Right lobe of liver (tissue), 6 donors: ENCODE data around the gene CERS6. TPM values are rescaled to one million over a fixed set of nuclear protein-coding genes. Genes with fewer than 3 reads are reported as not detected.

ENCODE experiments used
- ATAC-seq, 4 donors: fragments of 200-7000 bp; cut with Tn5 transposase; one replicate each; pipeline ENCODE4 v1.9.1; 2020; ENCODE audit warnings: mild to moderate bottlenecking in 4 of 4, moderate library complexity in 4 of 4
- DNase-seq, 3 donors: peaks; one replicate each; pipeline ENCODE4 v3.0.0-alpha.2; 2020
- H3K27ac ChIP-seq, 3 donors: fragments of 200-600 bp; one replicate each; pipeline ENCODE4 v1.8.0; 2022
- H3K27me3 ChIP-seq, 2 donors: fragments of 200-600 bp; one replicate each; pipeline ENCODE4 v1.8.0; 2022
- H3K36me3 ChIP-seq, 4 donors: fragments of 200-600 bp; sonication (generic) in 1 of 4; one replicate each; pipeline versions ENCODE4 v1.5.1 to v1.8.0; 2017 to 2022; ENCODE audit warnings: control low read depth in 1 of 4
- H3K4me1 ChIP-seq, 4 donors: fragments of 200-600 bp; sonication (generic) in 1 of 4; one replicate each; pipeline versions ENCODE4 v1.5.1 to v1.8.0; 2017 to 2022; ENCODE audit warnings: control low read depth in 1 of 4
- H3K4me3 ChIP-seq, 3 donors: fragments of 200-600 bp; one replicate each; pipeline ENCODE4 v1.8.0; 2022
- H3K9me3 ChIP-seq, 4 donors: fragments of 200-600 bp; sonication (generic) in 1 of 4; one replicate each; pipeline versions ENCODE4 v1.5.1 to v1.8.0; 2017 to 2022; ENCODE audit warnings: control low read depth in 1 of 4
- CTCF ChIP-seq, 4 donors: fragments of 200-600 bp in 3 of 4; fragments of 450-650 bp in 1 of 4; IDR thresholded peaks; one replicate each; pipeline versions ENCODE4 v1.5.1 to v1.8.0; 2016 to 2022; ENCODE audit warnings: antibody characterized with exemption in 4 of 4, mild to moderate bottlenecking in 2 of 4
- POLR2A ChIP-seq: fragments of 450-650 bp; IDR thresholded peaks from one replicate; pipeline ENCODE4 v1.6.1; 2017; ENCODE audit warnings: antibody characterized with exemption, mild to moderate bottlenecking
- WGBS: methylation state at CpG from one replicate; pipeline ENCODE4 v1.1.6; 2018; ENCODE audit warnings: low coverage, low lambda C conversion rate; ENCODE audit not compliant: insufficient coverage; ENCODE audit errors: missing lambda C conversion rate; 5-methylcytosine and 5-hydroxymethylcytosine counted together
- intact Hi-C, 2 donors: fragments of 100-400 bp; cut with DNase I; formaldehyde crosslinking; loops; one replicate each; pipeline versions ENCODE4 v1.11.2 to v1.14.1; 2022
- total RNA-seq, 6 experiments: library from RNA; depleted of rRNA in 2 of 6; stranded (reverse); fragments of >200 nt in 2 of 6; fragmentation: NEBNext Ultra II Directional in 3 of 6; extraction: Animal tissue kit (Norgen Biotek cat#: 25700) in 3 of 6; gene quantifications; one replicate each; pipeline versions ENCODE4 v1.1.0 to v1.2.4, GENCODE V29; 2016 to 2023
- donor health status: DM: no; HTN: yes; CAD: no.
- donor health status: DM: no; HTN: no; CAD: no.
- donor health status: DM: no; HTN: no; CAD: no.
- donor health status: DM: no; HTN: yes; CAD: no.
- donor health status: DM: no; HTN: yes; CAD: no.

Gene CERS6
- total RNA-seq, 6 experiments from 2014 or later = 10.4 to 30.1 (median 15.6) TPM

GRCh38 chr2:168424971-168425370 is 31.1 kb upstream of the CERS6 start:
- Histone ChIP-seq H3K27ac (no peak overlapping the region), H3K4me1 (no peaks in the 10 kb centered on the region), H3K36me3 (no peaks in the 10 kb centered on the region), H3K27me3 (no peaks in the 10 kb centered on the region), H3K4me3 (no peak overlapping the region), H3K9me3 (no peaks in the 10 kb centered on the region)
- DNase-seq (no peak), ATAC-seq (peak in 1 of 4 donors; percentile 13)
- intact Hi-C loops = no loop called here
- WGBS = 71% methylated on average over 3 of the region's 3 CpGs
- no peak for TF ChIP-seq CTCF (IDR thresholded peaks at IDR 0.05)
- TF ChIP-seq POLR2A = no peak

GRCh38 chr2:168426861-168427260 is 29.2 kb upstream of the CERS6 start:
- WGBS = 100% methylated on average over 2 of the region's 2 CpGs
- Histone ChIP-seq H3K4me1 (no peaks in the 10 kb centered on the region), H3K36me3 (no peaks in the 10 kb centered on the region), H3K27ac (no peak overlapping the region), H3K4me3 (no peak overlapping the region), H3K27me3 (no peaks in the 10 kb centered on the region), H3K9me3 (no peaks in the 10 kb centered on the region)
- no peak for TF ChIP-seq POLR2A
- no peak for TF ChIP-seq CTCF (IDR thresholded peaks at IDR 0.05)
- DNase-seq (no peak), ATAC-seq (no peak)
- intact Hi-C loops = no loop called here

DNA sequence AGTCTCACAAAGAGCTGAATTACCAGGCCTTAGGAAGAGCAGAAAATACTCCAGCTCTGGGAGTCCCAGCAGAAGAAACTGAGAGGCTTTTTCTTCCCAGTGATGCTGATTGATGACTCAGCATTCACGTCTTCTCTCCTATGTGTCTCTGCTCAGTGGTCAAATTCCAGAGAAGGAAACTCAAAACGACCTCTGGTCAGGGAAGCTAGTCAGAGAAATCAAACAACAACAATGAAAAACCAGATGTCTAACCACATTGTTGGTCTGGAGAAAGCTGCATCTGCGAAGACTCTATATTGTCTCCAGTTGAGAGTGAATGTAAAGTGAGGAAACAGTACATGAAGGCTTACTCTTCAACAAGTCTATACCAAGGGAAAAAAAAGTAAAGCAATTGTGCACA is 28.6 kb upstream of the CERS6 start:
- H3K4me3 ChIP-seq = no peak overlapping the region
- 35% methylated on average over 3 of the region's 3 CpGs for WGBS
- ATAC-seq = peak in 1 of 4 donors; percentile 23

DNA sequence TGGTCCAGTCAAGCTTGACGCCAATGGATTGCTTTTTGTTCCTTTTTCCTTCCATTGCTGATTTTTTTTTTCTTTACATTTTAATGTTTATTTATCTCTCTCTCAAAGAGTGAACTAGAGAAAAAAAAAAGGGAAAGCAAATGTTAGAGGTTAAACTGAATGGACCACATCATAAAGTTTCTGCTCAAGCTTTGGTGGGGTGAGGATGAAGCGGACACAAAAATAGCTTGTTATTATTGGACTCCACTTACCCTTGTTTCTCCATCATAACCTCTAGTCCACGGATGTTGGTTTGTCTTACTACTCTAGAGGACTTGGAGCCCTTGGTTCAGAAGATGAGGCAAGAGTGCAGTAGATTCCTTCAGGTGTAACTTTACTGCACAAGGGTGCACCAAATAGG is 27.6 kb upstream of the CERS6 start:
- Histone ChIP-seq H3K9me3 (no peaks in the 10 kb centered on the region), H3K36me3 (no peaks in the 10 kb centered on the region), H3K27ac (no peak overlapping the region), H3K4me3 (no peak overlapping the region), H3K27me3 (no peaks in the 10 kb centered on the region), H3K4me1 (no peaks in the 10 kb centered on the region)
- ATAC-seq = no peak
- DNase-seq = no peak
- WGBS = 97% methylated on average over 3 of the region's 3 CpGs
- no peak for TF ChIP-seq CTCF (IDR thresholded peaks at IDR 0.05)
- TF ChIP-seq POLR2A = no peak
- intact Hi-C loops = no loop called here

More for the DNA sequence above, 28.6 kb upstream of the CERS6 start:
- Histone ChIP-seq H3K27ac (no peak overlapping the region), H3K9me3 (no peaks in the 10 kb centered on the region), H3K4me1 (no peaks in the 10 kb centered on the region), H3K36me3 (no peaks in the 10 kb centered on the region), H3K27me3 (no peaks in the 10 kb centered on the region)
- no peak for DNase-seq
- intact Hi-C loops = no loop called here
- no peak for TF ChIP-seq CTCF (IDR thresholded peaks at IDR 0.05)

DNA sequence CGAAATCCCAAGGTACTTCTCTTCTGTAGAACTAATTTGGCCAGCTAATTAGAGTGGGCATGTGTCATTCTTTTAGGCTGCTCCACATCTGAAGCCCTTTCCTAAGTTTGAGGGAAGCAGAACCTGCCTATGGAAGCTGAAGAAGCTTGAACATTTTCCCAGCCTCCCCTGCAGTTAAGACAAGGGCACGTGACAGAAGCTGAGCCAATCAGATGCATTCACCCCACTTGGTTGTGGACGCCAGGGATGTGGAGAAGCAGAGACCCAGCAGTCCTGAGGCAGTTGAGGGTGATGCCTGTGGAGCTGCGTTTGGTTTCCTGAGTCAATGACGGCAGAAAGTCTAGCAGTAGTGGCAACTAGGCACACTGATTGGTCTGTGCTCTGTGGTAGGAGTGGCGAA is 26.1 kb upstream of the CERS6 start:
- Histone ChIP-seq H3K9me3 (no peaks in the 10 kb centered on the region), H3K27me3 (no peaks in the 10 kb centered on the region), H3K27ac (no peak overlapping the region), H3K4me1 (no peaks in the 10 kb centered on the region), H3K4me3 (no peak overlapping the region), H3K36me3 (no peaks in the 10 kb centered on the region)
- intact Hi-C loops = no loop called here
- TF ChIP-seq POLR2A = no peak
- TF ChIP-seq CTCF (IDR thresholded peaks at IDR 0.05) = no peak
- DNase-seq = no peak
- 65% methylated on average over 6 of the region's 6 CpGs for WGBS
- ATAC-seq = no peak
